PC-9 (cell line): ENCODE data around the gene GLT1D1. TPM values are rescaled to one million over a fixed set of nuclear protein-coding genes. Genes with fewer than 3 reads are reported as not detected.

ENCODE experiments used
- BruUV-seq: library from RNA; stranded (reverse); fragments of 400-500 nt; replicated peaks from 2 replicates; lab custom pipeline; 2021; lab: Mats Ljungman, UMichigan
- CTCF ChIA-PET: fragments of 300-600 bp; sonication (Branson Sonifier 250); formaldehyde crosslinking; loops from one replicate; lab custom pipeline; 2022; ENCODE audit warnings: antibody characterized with exemption; lab: Charles Lee
- POLR2A ChIA-PET: fragments of 300-600 bp; sonication (Branson Sonifier 250); formaldehyde crosslinking; loops from one replicate; lab custom pipeline; 2022; ENCODE audit warnings: antibody characterized with exemption; ENCODE audit not compliant: unreplicated experiment; lab: Charles Lee
- DNase-seq, 2 experiments: peaks; one replicate each; pipeline versions ENCODE4 v3.0.0 to v3.0.0-alpha.2; 2015 to 2022; ENCODE audit warnings: mixed read lengths in 1 of 2
- H2AFZ ChIP-seq: fragments of 200-600 bp; sonication (generic); 2 replicates; pipeline ENCODE4 v1.8.1; 2017; ENCODE audit warnings: antibody characterized with exemption
- H3F3A ChIP-seq: fragments of 200-600 bp; sonication (generic); 2 replicates; pipeline ENCODE4 v1.8.1; 2017; ENCODE audit warnings: antibody characterized with exemption, mild to moderate bottlenecking, low read depth; ENCODE audit not compliant: insufficient read depth
- H3K27ac ChIP-seq: fragments of 200-600 bp; sonication (generic); 2 replicates; pipeline ENCODE4 v1.6.1; 2016; ENCODE audit warnings: mixed run types
- H3K27me3 ChIP-seq: fragments of 200-600 bp; sonication (generic); 2 replicates; pipeline ENCODE4 v1.6.1; 2016; ENCODE audit warnings: low read depth, mixed run types; ENCODE audit not compliant: insufficient read depth
- H3K36me3 ChIP-seq: fragments of 200-600 bp; sonication (generic); 2 replicates; pipeline ENCODE4 v1.6.1; 2016; ENCODE audit warnings: low read depth, mixed run types
- H3K4me1 ChIP-seq: fragments of 200-600 bp; sonication (generic); replicated peaks from 2 replicates; pipeline ENCODE4 v1.6.1; 2016; ENCODE audit warnings: mixed run types; ENCODE audit not compliant: insufficient read depth
- H3K4me2 ChIP-seq: fragments of 200-600 bp; sonication (generic); 2 replicates; pipeline ENCODE4 v1.6.1; 2017; ENCODE audit warnings: mixed run types
- H3K4me3 ChIP-seq: fragments of 200-600 bp; sonication (generic); 2 replicates; pipeline ENCODE4 v1.6.1; 2016; ENCODE audit warnings: mixed run types
- H3K79me2 ChIP-seq: fragments of 200-600 bp; sonication (generic); 2 replicates; pipeline ENCODE4 v1.6.1; 2017; ENCODE audit warnings: low read depth, mixed run types
- H3K9me2 ChIP-seq: fragments of 200-600 bp; sonication (generic); 2 replicates; pipeline ENCODE4 v1.8.1; 2017; ENCODE audit warnings: mild to moderate bottlenecking; ENCODE audit not compliant: insufficient read depth
- H3K9me3 ChIP-seq: fragments of 200-600 bp; sonication (generic); 2 replicates; pipeline ENCODE4 v1.8.1; 2016; ENCODE audit warnings: low read depth; ENCODE audit not compliant: insufficient read depth
- H4K20me1 ChIP-seq: fragments of 200-600 bp; sonication (generic); 2 replicates; pipeline ENCODE4 v1.8.1; 2017; ENCODE audit not compliant: insufficient read depth
- CTCF ChIP-seq: fragments of 200-600 bp; sonication (generic); conservative IDR thresholded peaks from 2 replicates; pipeline ENCODE4 v1.6.1; 2017; ENCODE audit warnings: mixed run types, antibody characterized with exemption, mild to moderate bottlenecking, moderate library complexity
- EZH2 ChIP-seq: fragments of 200-600 bp; sonication (generic); IDR thresholded peaks from 2 replicates; pipeline ENCODE4 v1.8.0; 2017; ENCODE audit warnings: antibody characterized with exemption, low read depth
- intact Hi-C: fragments of 100-400 bp; cut with micrococcal nuclease; formaldehyde crosslinking; loops from one replicate; pipeline ENCODE4 v1.10.0; 2022; ENCODE audit not compliant: unreplicated experiment
- total RNA-seq: library from RNA; stranded (reverse); gene quantifications from 2 replicates; pipeline ENCODE4 v1.2.3, GENCODE V29; 2021

The GLT1D1 gene
- total RNA-seq, 1 experiment from 2014 or later = not detected

GRCh38 chr12:128959901-128960300 is 106.6 kb downstream of the GLT1D1 start:
- POLR2A ChIA-PET = no interaction called here
- H3K27ac ChIP-seq = no peak overlapping the region
- no peaks in the 10 kb centered on the region for H3K9me3 ChIP-seq
- TF ChIP-seq CTCF = no peak
- no peak for TF ChIP-seq EZH2
- no peaks in the 10 kb centered on the region for H3K36me3 ChIP-seq
- no peak overlapping the region for H2AFZ ChIP-seq
- no TSS peak for BruUV-seq
- intact Hi-C loops = no loop called here
- H3K4me1 ChIP-seq = no peaks in the 10 kb centered on the region
- H3K4me2 ChIP-seq = no peak overlapping the region
- H4K20me1 ChIP-seq = no peaks in the 10 kb centered on the region
- CTCF ChIA-PET = no interaction called here
- no peak overlapping the region for H3K4me3 ChIP-seq
- H3K9me2 ChIP-seq = no peaks in the 10 kb centered on the region
- H3K27me3 ChIP-seq = peaks cover 70% of the 10 kb centered on the region
- no peaks in the 10 kb centered on the region for H3F3A ChIP-seq
- DNase-seq = no peak
- H3K79me2 ChIP-seq = no peaks in the 10 kb centered on the region

- Histone ChIP-seq H3K27me3 (peaks cover 60% of the 10 kb centered on the region), H4K20me1 (no peaks in the 10 kb centered on the region), H3K4me2 (no peak overlapping the region), H2AFZ (no peak overlapping the region), H3K36me3 (no peaks in the 10 kb centered on the region), H3F3A (no peaks in the 10 kb centered on the region), H3K9me2 (no peaks in the 10 kb centered on the region), H3K27ac (no peak overlapping the region), H3K79me2 (no peaks in the 10 kb centered on the region), H3K4me3 (no peak overlapping the region), H3K4me1 (no peaks in the 10 kb centered on the region), H3K9me3 (no peaks in the 10 kb centered on the region)
- ChIA-PET POLR2A (no interaction called here), CTCF (no interaction called here)
- DNase-seq = no peak
- BruUV-seq = no TSS peak
- no peak for TF ChIP-seq CTCF
- no peak for TF ChIP-seq EZH2
- intact Hi-C loops = no loop called here
Observed at GRCh38 chr12:128961308-128961902, 108.1 kb downstream of the GLT1D1 start.

GRCh38 chr12:128961957-128962356 is 108.7 kb downstream of the GLT1D1 start:
- BruUV-seq = no TSS peak
- POLR2A ChIA-PET = no interaction called here

More at GRCh38 chr12:128961957-128962356, 108.7 kb downstream of the GLT1D1 start:
- no peak overlapping the region for H3K27ac ChIP-seq
- H3K36me3 ChIP-seq = no peaks in the 10 kb centered on the region
- TF ChIP-seq EZH2 (no peak), CTCF (no peak)
- H3K79me2 ChIP-seq = no peaks in the 10 kb centered on the region
- H3K9me3 ChIP-seq = no peaks in the 10 kb centered on the region
- no peak overlapping the region for H2AFZ ChIP-seq
- intact Hi-C loops = no loop called here
- H3K9me2 ChIP-seq = no peaks in the 10 kb centered on the region
- DNase-seq = no peak
- no peaks in the 10 kb centered on the region for H3K4me1 ChIP-seq
- peaks cover 54% of the 10 kb centered on the region for H3K27me3 ChIP-seq
- CTCF ChIA-PET = no interaction called here
- no peak overlapping the region for H3K4me2 ChIP-seq
- no peak overlapping the region for H3K4me3 ChIP-seq
- no peaks in the 10 kb centered on the region for H3F3A ChIP-seq
- no peaks in the 10 kb centered on the region for H4K20me1 ChIP-seq
